ENCODE measurements around the gene LCN12. TPM values are rescaled to one million over a fixed set of nuclear protein-coding genes. Genes with fewer than 3 reads are reported as not detected.

The LCN12 gene
- total RNA-seq, 1 donor from 2014 or later = not detected

Other genes starting within 250 kb of the LCN12 start
- 11.5 TPM for gene DIPK1B, start 239.7 kb upstream of the LCN12 start, total RNA-seq
- gene LCN10, start 209.3 kb upstream of the LCN12 start, total RNA-seq = 8.3 TPM
- gene LCN6, start 203.7 kb upstream of the LCN12 start, total RNA-seq = 17.9 TPM
- gene LCN8, start 194.0 kb upstream of the LCN12 start, total RNA-seq = not detected
- gene LCN15, start 187.8 kb upstream of the LCN12 start, total RNA-seq = not detected
- gene TMEM141, start 160.9 kb upstream of the LCN12 start, total RNA-seq = 64.1 TPM
- gene CCDC183, start 155.9 kb upstream of the LCN12 start, total RNA-seq = not detected
- gene RABL6, start 144.3 kb upstream of the LCN12 start, total RNA-seq = 31.7 TPM
- gene AJM1, start 109.8 kb upstream of the LCN12 start, total RNA-seq = 1.2 TPM
- 38.1 TPM for gene PHPT1, start 102.9 kb upstream of the LCN12 start, total RNA-seq
- 3.2 TPM for gene MAMDC4, start 99.9 kb upstream of the LCN12 start, total RNA-seq
- gene EDF1, start 86.0 kb upstream of the LCN12 start, total RNA-seq = 257 TPM
- 12.8 TPM for gene TRAF2, start 65.8 kb upstream of the LCN12 start, total RNA-seq
- gene FBXW5, start 7.5 kb upstream of the LCN12 start, total RNA-seq = 125 TPM
- gene C8G, start 7.0 kb upstream of the LCN12 start, total RNA-seq = not detected
- 301 TPM for gene PTGDS, start 25.2 kb downstream of the LCN12 start, total RNA-seq
- 2.0 TPM for gene LCNL1, start 30.7 kb downstream of the LCN12 start, total RNA-seq
- 62.9 TPM for gene PAXX, start 40.1 kb downstream of the LCN12 start, total RNA-seq
- 23.6 TPM for gene CLIC3, start 44.3 kb downstream of the LCN12 start, total RNA-seq
- 44.0 TPM for gene ABCA2, start 76.0 kb downstream of the LCN12 start, total RNA-seq
- not detected for gene FUT7, start 79.8 kb downstream of the LCN12 start, total RNA-seq
- 67.5 TPM for gene NPDC1, start 93.9 kb downstream of the LCN12 start, total RNA-seq
- gene ENTPD2, start 101.8 kb downstream of the LCN12 start, total RNA-seq = 4.9 TPM
- gene SAPCD2, start 118.3 kb downstream of the LCN12 start, total RNA-seq = 2.7 TPM
- gene UAP1L1, start 125.2 kb downstream of the LCN12 start, total RNA-seq = 13.3 TPM
- 34.1 TPM for gene MAN1B1, start 134.7 kb downstream of the LCN12 start, total RNA-seq
- 152 TPM for gene DPP7, start 162.5 kb downstream of the LCN12 start, total RNA-seq
- 0.74 TPM for gene GRIN1, start 186.9 kb downstream of the LCN12 start, total RNA-seq
- gene LRRC26, start 217.8 kb downstream of the LCN12 start, total RNA-seq = not detected
- not detected for gene TMEM210, start 219.8 kb downstream of the LCN12 start, total RNA-seq
- 30.0 TPM for gene ANAPC2, start 236.3 kb downstream of the LCN12 start, total RNA-seq
- 49.8 TPM for gene SSNA1, start 236.4 kb downstream of the LCN12 start, total RNA-seq
- gene TPRN, start 248.5 kb downstream of the LCN12 start, total RNA-seq = 6.9 TPM

Measured in vagina (tissue), 1 donor.